Sigmoid colon (tissue), 7 donors: ENCODE results near the gene SET. TPM values are rescaled to one million over a fixed set of nuclear protein-coding genes. Genes with fewer than 3 reads are reported as not detected.

ENCODE experiments used
- DNase-seq: peaks from one replicate; pipeline ENCODE4 v3.0.0-alpha.2; 2019
- H3K27ac ChIP-seq, 4 donors: fragments of 200-600 bp; sonication (generic); one replicate each; pipeline ENCODE4 v1.5.1; 2016 to 2019; ENCODE audit warnings: mild to moderate bottlenecking in 1 of 4
- H3K27me3 ChIP-seq, 3 donors: fragments of 200-600 bp; sonication (generic); one replicate each; pipeline ENCODE4 v1.5.1; 2019; ENCODE audit warnings: mild to moderate bottlenecking in 1 of 3
- H3K36me3 ChIP-seq, 4 donors: fragments of 200-600 bp; sonication (generic); one replicate each; pipeline ENCODE4 v1.5.1; 2016 to 2019
- H3K4me1 ChIP-seq, 4 donors: fragments of 200-600 bp; sonication (generic); one replicate each; pipeline ENCODE4 v1.5.1; 2017 to 2019
- H3K4me3 ChIP-seq, 4 donors: fragments of 200-600 bp; sonication (generic); one replicate each; pipeline ENCODE4 v1.5.1; 2017 to 2019; ENCODE audit warnings: mild to moderate bottlenecking in 2 of 4, moderate library complexity in 1 of 4
- H3K9me3 ChIP-seq, 4 donors: fragments of 200-600 bp in 3 of 4; sonication (generic) in 3 of 4; one replicate each; pipeline versions ENCODE4 v1.5.1 to v1.6.1; 2013 to 2019
- CTCF ChIP-seq, 4 experiments: fragments of 450-650 bp in 3 of 4; fragments of 200-600 bp in 1 of 4; IDR thresholded peaks; one replicate each; pipeline ENCODE4 v1.5.1; 2016 to 2019; ENCODE audit warnings: antibody characterized with exemption in 4 of 4, mild to moderate bottlenecking in 3 of 4, moderate library complexity in 2 of 4
- EP300 ChIP-seq, 4 donors: sonication (generic); formaldehyde crosslinking; IDR thresholded peaks; one replicate each; pipeline ENCODE4 v1.6.1; 2017; ENCODE audit warnings: antibody characterized with exemption in 4 of 4
- POLR2A ChIP-seq, 2 donors: fragments of 450-650 bp; IDR thresholded peaks; one replicate each; pipeline ENCODE4 v1.6.1; 2016; ENCODE audit warnings: antibody characterized with exemption in 2 of 2, mild to moderate bottlenecking in 2 of 2, moderate library complexity in 2 of 2
- POLR2AphosphoS5 ChIP-seq, 4 donors: sonication (generic); formaldehyde crosslinking; IDR thresholded peaks; one replicate each; pipeline ENCODE4 v1.6.1; 2017; ENCODE audit warnings: antibody characterized with exemption in 4 of 4
- WGBS, 2 donors: extraction: QIAGEN DNeasy Blood & Tissue Kit; methylation state at CpG; one replicate each; pipeline ENCODE4 v1.1.7; 2013; 5-methylcytosine and 5-hydroxymethylcytosine counted together
- intact Hi-C: fragments of 100-400 bp; cut with DNase I; formaldehyde crosslinking; loops from one replicate; pipeline ENCODE4 v1.15.1; 2023
- polyA plus RNA-seq, 3 donors: library from polyadenylated mRNA; stranded (reverse); fragments of 200-250 nt; gene quantifications; one replicate each; pipeline ENCODE4 v1.2.3, GENCODE V29; 2013
- total RNA-seq, 4 donors: library from RNA; depleted of rRNA; stranded (reverse); fragments of >200 nt; gene quantifications; one replicate each; pipeline ENCODE4 v1.1.0, GENCODE V29; 2016
- donor health status: healthy with polysubstance abuse.
- donor health status: Bipolar disorder and iron deficiency.
- donor health status: healthy.

Gene SET
- total and polyA plus RNA-seq, 7 donors = 77.2 to 195 (median 182) TPM

- TF ChIP-seq POLR2A (IDR thresholded peaks at IDR 0.05) = no peak
- no peak for TF ChIP-seq EP300 (IDR thresholded peaks at IDR 0.05)
- TF ChIP-seq CTCF (IDR thresholded peaks at IDR 0.05) = no peak
- TF ChIP-seq POLR2AphosphoS5 (IDR thresholded peaks at IDR 0.05) = no peak
- peak; percentile 71 for DNase-seq
- H3K4me3 ChIP-seq = peak overlapping the region; percentile 65 to 82 (median 76)
- H3K9me3 ChIP-seq = no peaks in the 10 kb centered on the region
- 6 to 7% methylated on average over 55 of the region's 55 CpGs for WGBS, 2 donors
- H3K4me1 ChIP-seq = peaks cover 0 to 19% (median 11%) of the 10 kb centered on the region in 4 donors
- intact Hi-C loops = loop anchor here (5.0 kb wide), 3 partner anchors 46 to 146 kb away; partner anchors contain the start of genes DYNC2I2 and TBC1D13
- no peaks in the 10 kb centered on the region for H3K36me3 ChIP-seq
- H3K27ac ChIP-seq = peak overlapping the region; percentile 69 to 84 (median 76)
- no peaks in the 10 kb centered on the region for H3K27me3 ChIP-seq
Observed at GRCh38 chr9:128702949-128703615, 14.1 kb downstream of the SET start.

GRCh38 chr9:128703616-128704355, 14.8 kb downstream of the SET start:
- 84% methylated on average over 31 of the region's 31 CpGs for whole genome bisulfite sequencing, 2 donors
- H3K4me1 ChIP-seq = peaks cover 0 to 19% (median 11%) of the 10 kb centered on the region in 4 donors
- no peaks in the 10 kb centered on the region for H3K27me3 ChIP-seq
- peak overlapping the region; percentile 65 to 82 (median 76) for H3K4me3 ChIP-seq
- peak overlapping the region; percentile 69 to 84 (median 76) for H3K27ac ChIP-seq
- no peak for TF ChIP-seq EP300 (IDR thresholded peaks at IDR 0.05)
- no peak for TF ChIP-seq CTCF (IDR thresholded peaks at IDR 0.05)
- intact Hi-C loops = loop anchor here (5.0 kb wide), 3 partner anchors 46 to 146 kb away; partner anchors contain the start of genes DYNC2I2 and TBC1D13
- H3K36me3 ChIP-seq = no peaks in the 10 kb centered on the region
- H3K9me3 ChIP-seq = no peaks in the 10 kb centered on the region
- peak; percentile 68 for DNase-seq

GRCh38 chr9:128704356-128704670, 15.3 kb downstream of the SET start:
- Histone ChIP-seq H3K27me3 (no peaks in the 10 kb centered on the region), H3K4me3 (no peak overlapping the region), H3K4me1 (peaks cover 0 to 19% (median 11%) of the 10 kb centered on the region in 4 donors), H3K27ac (peak overlapping the region in 3 of 4 donors; percentile 74 to 84 (median 78)), H3K36me3 (no peaks in the 10 kb centered on the region), H3K9me3 (no peaks in the 10 kb centered on the region)
- TF ChIP-seq EP300 (IDR thresholded peaks at IDR 0.05) (no peak), POLR2AphosphoS5 (IDR thresholded peaks at IDR 0.05) (no peak), POLR2A (IDR thresholded peaks at IDR 0.05) (no peak), CTCF (IDR thresholded peaks at IDR 0.05) (no peak)
- peak; percentile 46 for DNase-seq
- WGBS, 2 donors = 91 to 94% methylated on average over 5 of the region's 5 CpGs
- intact Hi-C loops = loop anchor here (5.0 kb wide), 3 partner anchors 47 to 147 kb away; partner anchors contain the start of genes DYNC2I2 and TBC1D13

- H3K4me3 ChIP-seq = no peak overlapping the region
- DNase-seq = peak; percentile 50
- 90 to 92% methylated on average over 36 of the region's 36 CpGs for WGBS, 2 donors
- no peaks in the 10 kb centered on the region for H3K36me3 ChIP-seq
- H3K9me3 ChIP-seq = no peaks in the 10 kb centered on the region
- H3K4me1 ChIP-seq = peaks cover 0 to 19% (median 11%) of the 10 kb centered on the region in 4 donors
- H3K27ac ChIP-seq = no peak overlapping the region
- intact Hi-C loops = no loop called here
- H3K27me3 ChIP-seq = no peaks in the 10 kb centered on the region
- TF ChIP-seq POLR2AphosphoS5 (IDR thresholded peaks at IDR 0.05) = no peak
- no peak for TF ChIP-seq CTCF (IDR thresholded peaks at IDR 0.05)
- TF ChIP-seq EP300 (IDR thresholded peaks at IDR 0.05) = no peak
- TF ChIP-seq POLR2A (IDR thresholded peaks at IDR 0.05) = no peak
Observed at GRCh38 chr9:128705051-128705965, 16.3 kb downstream of the SET start.
